K562 (cell line): ENCODE measurements around the gene GNAZ. TPM values are rescaled to one million over a fixed set of nuclear protein-coding genes. Genes with fewer than 3 reads are reported as not detected.

Experiments
- FOS ChIP-seq: IDR thresholded peaks from 3 replicates; pipeline ENCODE4 v1.6.1; 2011; ENCODE audit not compliant: insufficient read length; ENCODE audit errors: extremely low read depth
- FOXA3 ChIP-seq, 2 experiments: fragments of 450-650 bp in 1 of 2; sonication (generic) in 1 of 2; formaldehyde crosslinking; IDR thresholded peaks in 1 of 2; conservative IDR thresholded peaks in 1 of 2; 2 replicates each; pipeline versions ENCODE4 v1.4.0 to v1.8.0; 2020 to 2022; ENCODE audit warnings: mild to moderate bottlenecking in 2 of 2, missing genetic modification reagents in 1 of 2
- HCFC1 ChIP-seq: IDR thresholded peaks from 2 replicates; pipeline ENCODE4 v1.6.1; 2012; ENCODE audit warnings: low read depth, low read length, improper control_type of control experiment
- MNT ChIP-seq, 2 experiments: fragments of 450-650 bp; conservative IDR thresholded peaks; 2 replicates each; pipeline ENCODE4 v1.6.1; 2017; ENCODE audit warnings: mild to moderate bottlenecking in 2 of 2, moderate library complexity in 2 of 2
- MYNN ChIP-seq, 2 experiments: sonication (generic); formaldehyde crosslinking in 1 of 2; IDR thresholded peaks; 2 replicates each; pipeline versions ENCODE4 v1.5.0 to v1.6.1; 2016 to 2020; ENCODE audit warnings: antibody characterized with exemption in 1 of 2, missing genetic modification reagents in 1 of 2
- PRMT5 ChIP-seq: sonication (generic); formaldehyde crosslinking; IDR thresholded peaks from 2 replicates; pipeline ENCODE4 v1.5.0; 2020; ENCODE audit warnings: missing genetic modification reagents
- SRSF3 ChIP-seq: fragments of 200-400 bp; formaldehyde crosslinking; IDR thresholded peaks from 2 replicates; pipeline ENCODE4 v1.6.1; 2016; ENCODE audit warnings: mild to moderate bottlenecking, low read length, moderate library complexity; ENCODE audit not compliant: insufficient read depth
- USF2 ChIP-seq: sonication (generic); formaldehyde crosslinking; IDR thresholded peaks from 2 replicates; pipeline ENCODE4 v1.5.0; 2020; ENCODE audit warnings: missing genetic modification reagents
- ZFP1 ChIP-seq: fragments of 450-650 bp; formaldehyde crosslinking; IDR thresholded peaks from 2 replicates; pipeline ENCODE4 v1.4.0; 2020; ENCODE audit warnings: mild to moderate bottlenecking, mixed read lengths
- ZNF184 ChIP-seq: sonication (generic); formaldehyde crosslinking; IDR thresholded peaks from 2 replicates; pipeline ENCODE4 v1.5.0; 2020; ENCODE audit warnings: missing genetic modification reagents
- polyA plus RNA-seq, 8 experiments: library from polyadenylated mRNA; depleted of rRNA in 4 of 8; stranded (reverse) in 5 of 8; unstranded in 3 of 8; fragments of >200 nt; fragmentation: Nextera tagmentation in 2 of 8; fragmentation: Illumina TruSeq in 1 of 8; extraction: Ambion mirVana in 2 of 8; extraction: Trizol in 1 of 8; gene quantifications; 2 replicates each; pipeline versions ENCODE4 v1.2.1 to v1.2.3, GENCODE V29; 2011 to 2014; ENCODE audit warnings: inconsistent platforms in 1 of 8, missing spikeins in 1 of 8
- total RNA-seq, 7 experiments: library from RNA; depleted of rRNA in 6 of 7; stranded (reverse); fragments of >200 nt in 6 of 7; fragmentation: Illumina TruSeq in 2 of 7; extraction: Trizol in 2 of 7; gene quantifications; 2 replicates each; pipeline versions ENCODE4 v1.2.1 to v1.2.3, GENCODE V29; 2011 to 2021; ENCODE audit warnings: low replicate concordance in 1 of 7

GNAZ gene
- total and polyA plus RNA-seq, 9 of the 15 experiments (the other 6 are each of a cell fraction or from before 2014, with no cell fraction given) = 0.04 to 0.22 (median 0.13) TPM; not detected in 3

- TF ChIP-seq MNT (conservative IDR thresholded peaks at IDR 0.05) (no peak), SRSF3 (0 out of 2 replicates have a peak, but pooled peaks have one; percentile 68), USF2 (CRISPR knock-in tag) (0 out of 2 replicates have a peak, but pooled peaks have one; percentile 1), FOS (no peak), HCFC1 (no peak), ZFP1 (CRISPR knock-in tag) (no peak), FOXA3 (CRISPR knock-in tag; conservative IDR thresholded peaks at IDR 0.05 in 1 of 2, IDR thresholded peaks at IDR 0.05 in 1 of 2) (peak in 1 of 2 experiments; percentile 43; a peak in 1 of 4 replicates), PRMT5 (CRISPR knock-in tag) (peak; percentile 46), ZNF184 (CRISPR knock-in tag) (0 out of 2 replicates have a peak, but pooled peaks have one; percentile 9), MYNN (IDR thresholded peaks at IDR 0.05) (no peak), MYNN (CRISPR knock-in tag; IDR thresholded peaks at IDR 0.05) (peak; percentile 59; the same call in 1 of the 2 replicates)
These were observed 17.1 kb upstream of the GNAZ start (continued) for GRCh38 chr22:23053051-23053707.
